Caco-2 (cell line): ENCODE results near the gene DHRS1. TPM values are rescaled to one million over a fixed set of nuclear protein-coding genes. Genes with fewer than 3 reads are reported as not detected.

ENCODE experiments used
- BruUV-seq: library from RNA; stranded (reverse); fragments of 400-500 nt; replicated peaks from 2 replicates; lab custom pipeline; 2021; lab: Mats Ljungman, UMichigan
- CTCF ChIA-PET: fragments of 300-600 bp; sonication (Branson Sonifier 250); formaldehyde crosslinking; loops from one replicate; lab custom pipeline; 2022; ENCODE audit warnings: antibody characterized with exemption; lab: Charles Lee
- POLR2A ChIA-PET: fragments of 300-600 bp; sonication (Branson Sonifier 250); formaldehyde crosslinking; loops from one replicate; lab custom pipeline; 2022; ENCODE audit warnings: antibody characterized with exemption; lab: Charles Lee
- DNase-seq, 2 experiments: peaks; one replicate each; pipeline versions ENCODE4 v3.0.0 to v3.0.0-alpha.2; 2020 to 2022
- H3K27me3 ChIP-seq: replicated peaks from 2 replicates; pipeline ENCODE4 v1.6.0; 2011; ENCODE audit warnings: low read length; ENCODE audit not compliant: control insufficient read depth, insufficient read depth
- H3K36me3 ChIP-seq: 2 replicates; pipeline ENCODE4 v1.5.1; 2011; ENCODE audit warnings: low read length; ENCODE audit not compliant: control insufficient read depth, insufficient read depth
- H3K4me1 ChIP-seq: fragments of 250-450 bp; sonication (Bioruptor Pico); 2 replicates; pipeline ENCODE4 v1.5.1; 2020; ENCODE audit warnings: mild to moderate bottlenecking
- H3K4me3 ChIP-seq: 2 replicates; pipeline ENCODE4 v1.5.1; 2011; ENCODE audit warnings: low read depth, mild to moderate bottlenecking, control low read depth, low read length
- H3K9me3 ChIP-seq: fragments of 250-450 bp; sonication (Bioruptor Pico); 2 replicates; pipeline ENCODE4 v1.5.1; 2020; ENCODE audit warnings: mild to moderate bottlenecking, moderate library complexity
- H3K27ac Mint-ChIP-seq: one replicate; pipeline ENCODE4 v1.8.0; 2022; ENCODE audit warnings: mixed read lengths; ENCODE audit not compliant: unreplicated experiment
- H3K27me3 Mint-ChIP-seq: one replicate; pipeline ENCODE4 v1.8.0; 2022; ENCODE audit warnings: mixed read lengths; ENCODE audit not compliant: insufficient read depth, unreplicated experiment
- H3K36me3 Mint-ChIP-seq: one replicate; pipeline ENCODE4 v1.8.0; 2022; ENCODE audit warnings: mild to moderate bottlenecking, mixed read lengths; ENCODE audit not compliant: insufficient read depth, unreplicated experiment
- H3K4me1 Mint-ChIP-seq: one replicate; pipeline ENCODE4 v1.8.0; 2022; ENCODE audit warnings: low read depth, mixed read lengths; ENCODE audit not compliant: unreplicated experiment
- H3K4me3 Mint-ChIP-seq: one replicate; pipeline ENCODE4 v1.8.0; 2022; ENCODE audit warnings: mild to moderate bottlenecking, moderate library complexity, mixed read lengths; ENCODE audit not compliant: unreplicated experiment
- H3K9me3 Mint-ChIP-seq: one replicate; pipeline ENCODE4 v1.8.0; 2022; ENCODE audit warnings: mixed read lengths; ENCODE audit not compliant: unreplicated experiment
- intact Hi-C: fragments of 100-400 bp; cut with micrococcal nuclease; formaldehyde crosslinking; loops from one replicate; pipeline ENCODE4 v1.10.0; 2022; ENCODE audit not compliant: unreplicated experiment
- total RNA-seq: library from RNA; stranded (reverse); gene quantifications from 2 replicates; pipeline ENCODE4 v1.2.3, GENCODE V29; 2022
- TF ChIP-seq, protein P1 (sequence below), 2 experiments: fragments of 200-600 bp in 1 of 2; IDR thresholded peaks; 1 replicate in 1 of 2; 2 replicates in 1 of 2; pipeline versions ENCODE4 v1.5.1 to v1.8.0; 2011 to 2022; ENCODE audit warnings: antibody characterized with exemption in 1 of 2, control low read depth in 1 of 2, inconsistent platforms in 1 of 2, low read depth in 1 of 2, low read length in 1 of 2, mild to moderate bottlenecking in 1 of 2, moderate library complexity in 1 of 2; ENCODE audit not compliant: insufficient read depth in 1 of 2, severe bottlenecking in 1 of 2, unreplicated experiment in 1 of 2

DHRS1 gene
- total RNA-seq, 1 experiment from 2014 or later, result 18.1 TPM

DNA sequence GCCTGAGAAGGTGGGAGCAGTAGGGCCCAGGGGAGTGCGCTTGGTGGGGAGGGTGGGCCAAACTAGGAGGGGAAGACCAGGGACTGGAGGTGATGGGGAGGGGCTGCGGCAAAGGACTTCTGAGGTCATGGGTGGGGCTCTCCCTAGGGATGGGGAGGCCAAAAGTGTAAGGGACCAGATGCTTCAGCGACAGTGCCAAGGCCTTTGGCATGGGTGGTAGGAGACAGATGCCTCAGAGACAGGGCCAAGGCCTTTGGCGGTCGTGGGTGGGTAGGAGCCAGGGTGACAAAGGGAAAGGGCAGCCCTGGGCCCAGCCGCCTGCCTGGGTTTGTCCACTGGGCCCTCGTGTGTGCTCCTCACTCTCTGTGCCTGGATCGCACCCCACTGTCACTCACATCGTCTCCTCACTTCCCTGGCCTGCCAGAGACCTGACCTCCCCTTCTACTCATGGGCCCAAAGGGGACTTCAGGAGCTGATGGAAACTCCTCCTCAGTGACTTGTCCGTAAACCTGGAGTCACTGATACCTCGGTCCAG, 15.0 kb downstream of the DHRS1 start:
- Histone ChIP-seq H3K36me3 (no peaks in the 10 kb centered on the region), H3K4me1 (no peaks in the 10 kb centered on the region), H3K27me3 (no peaks in the 10 kb centered on the region), H3K9me3 (no peaks in the 10 kb centered on the region), H3K4me3 (no peak overlapping the region)
- Mint-ChIP-seq H3K4me1 (no peaks in the 10 kb centered on the region), H3K4me3 (no peak overlapping the region), H3K27me3 (no peaks in the 10 kb centered on the region), H3K27ac (no peak overlapping the region), H3K9me3 (no peaks in the 10 kb centered on the region), H3K36me3 (no peaks in the 10 kb centered on the region)
- POLR2A ChIA-PET, result no interaction called here
- intact Hi-C loops, result no loop called here
- no peak for DNase-seq
- TF ChIP-seq, protein P1, sequence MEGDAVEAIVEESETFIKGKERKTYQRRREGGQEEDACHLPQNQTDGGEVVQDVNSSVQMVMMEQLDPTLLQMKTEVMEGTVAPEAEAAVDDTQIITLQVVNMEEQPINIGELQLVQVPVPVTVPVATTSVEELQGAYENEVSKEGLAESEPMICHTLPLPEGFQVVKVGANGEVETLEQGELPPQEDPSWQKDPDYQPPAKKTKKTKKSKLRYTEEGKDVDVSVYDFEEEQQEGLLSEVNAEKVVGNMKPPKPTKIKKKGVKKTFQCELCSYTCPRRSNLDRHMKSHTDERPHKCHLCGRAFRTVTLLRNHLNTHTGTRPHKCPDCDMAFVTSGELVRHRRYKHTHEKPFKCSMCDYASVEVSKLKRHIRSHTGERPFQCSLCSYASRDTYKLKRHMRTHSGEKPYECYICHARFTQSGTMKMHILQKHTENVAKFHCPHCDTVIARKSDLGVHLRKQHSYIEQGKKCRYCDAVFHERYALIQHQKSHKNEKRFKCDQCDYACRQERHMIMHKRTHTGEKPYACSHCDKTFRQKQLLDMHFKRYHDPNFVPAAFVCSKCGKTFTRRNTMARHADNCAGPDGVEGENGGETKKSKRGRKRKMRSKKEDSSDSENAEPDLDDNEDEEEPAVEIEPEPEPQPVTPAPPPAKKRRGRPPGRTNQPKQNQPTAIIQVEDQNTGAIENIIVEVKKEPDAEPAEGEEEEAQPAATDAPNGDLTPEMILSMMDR (IDR thresholded peaks at IDR 0.05; ENCODE audit: insufficient read depth in 1 of 2, low read depth in 1 of 2, low read length in 1 of 2, severe bottlenecking in 1 of 2, unreplicated experiment in 1 of 2), result no peak
- BruUV-seq, result no TSS peak
- CTCF ChIA-PET, result no interaction called here

DNA sequence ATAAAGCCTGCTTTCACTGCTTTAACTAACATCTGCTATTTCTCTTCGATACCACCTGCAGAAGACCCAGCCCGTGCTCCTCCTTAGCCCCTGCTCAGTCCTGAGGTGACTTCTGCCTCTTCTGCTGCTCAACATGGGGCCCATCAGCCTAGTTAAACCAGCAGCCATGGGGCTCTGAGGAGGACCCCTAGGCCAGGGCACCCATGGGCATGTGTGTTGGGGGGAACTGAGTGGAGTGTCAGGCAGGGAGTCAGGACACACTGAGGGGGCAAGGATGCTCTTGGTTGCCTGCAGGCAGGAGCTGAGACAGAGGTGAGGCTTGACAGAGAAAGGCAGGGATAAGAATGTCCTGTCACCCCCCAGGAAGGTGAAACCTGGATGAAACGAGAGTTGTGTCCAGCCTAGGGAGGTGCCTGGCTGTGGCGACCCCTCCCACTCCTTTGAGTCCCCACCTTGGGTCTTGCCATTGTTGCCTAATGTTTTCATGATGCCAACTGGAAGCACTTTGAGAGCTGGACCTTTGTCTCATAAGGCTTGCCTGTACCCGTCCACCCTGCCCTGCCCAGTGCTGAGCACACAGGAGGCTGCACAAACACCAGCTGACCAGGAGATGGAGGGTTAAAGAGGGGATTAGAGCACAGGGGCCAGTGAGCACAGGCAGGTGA, 15.7 kb downstream of the DHRS1 start:
- H3K36me3 Mint-ChIP-seq, result no peaks in the 10 kb centered on the region
- no peaks in the 10 kb centered on the region for H3K9me3 Mint-ChIP-seq
- H3K4me1 ChIP-seq, result no peaks in the 10 kb centered on the region
- no peaks in the 10 kb centered on the region for H3K27me3 Mint-ChIP-seq
- TF ChIP-seq, protein P1 (IDR thresholded peaks at IDR 0.05; ENCODE audit: insufficient read depth in 1 of 2, low read depth in 1 of 2, low read length in 1 of 2, severe bottlenecking in 1 of 2, unreplicated experiment in 1 of 2), result no peak
- no peaks in the 10 kb centered on the region for H3K27me3 ChIP-seq
- DNase-seq, result no peak
- H3K4me1 Mint-ChIP-seq, result no peaks in the 10 kb centered on the region
- BruUV-seq, result no TSS peak
- no peak overlapping the region for H3K4me3 Mint-ChIP-seq
- ChIA-PET POLR2A (interaction anchor here (0.6 kb wide), 1 partner anchor 40 kb away, joined by 5 read pairs; no protein-coding TSS in a partner anchor), CTCF (no interaction called here)
- intact Hi-C loops, result no loop called here
- H3K4me3 ChIP-seq, result no peak overlapping the region
- H3K27ac Mint-ChIP-seq, result no peak overlapping the region
- no peaks in the 10 kb centered on the region for H3K9me3 ChIP-seq
- H3K36me3 ChIP-seq, result no peaks in the 10 kb centered on the region

DNA sequence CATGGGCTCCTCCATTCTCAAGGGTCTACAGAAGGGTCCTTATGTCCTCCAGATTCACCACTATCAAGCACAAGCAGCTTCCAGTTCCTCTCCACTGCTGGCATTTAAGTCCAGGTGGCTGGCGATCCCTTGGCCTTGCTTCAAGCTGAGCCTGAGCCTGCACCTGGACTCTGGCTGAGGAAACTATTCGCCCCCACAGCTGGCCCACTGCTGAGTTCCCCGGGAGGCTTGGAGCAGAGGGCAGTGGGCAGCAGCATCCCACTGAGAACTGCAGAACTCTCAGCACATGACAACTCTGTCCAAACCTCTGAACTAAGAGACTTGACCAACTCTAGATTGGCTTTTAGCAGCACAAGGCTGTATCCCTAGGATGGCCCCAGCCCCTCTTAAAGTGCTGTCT, 16.8 kb downstream of the DHRS1 start:
- no peak overlapping the region for H3K27ac Mint-ChIP-seq

More for the DNA sequence above, 16.8 kb downstream of the DHRS1 start:
- Histone ChIP-seq H3K4me3 (no peak overlapping the region), H3K4me1 (no peaks in the 10 kb centered on the region), H3K27me3 (no peaks in the 10 kb centered on the region), H3K9me3 (no peaks in the 10 kb centered on the region), H3K36me3 (no peaks in the 10 kb centered on the region)
- no peaks in the 10 kb centered on the region for H3K27me3 Mint-ChIP-seq
- no peak overlapping the region for H3K4me3 Mint-ChIP-seq
- ChIA-PET POLR2A (no interaction called here), CTCF (no interaction called here)
- no TSS peak for BruUV-seq
- no peaks in the 10 kb centered on the region for H3K36me3 Mint-ChIP-seq
- intact Hi-C loops, result no loop called here
- no peaks in the 10 kb centered on the region for H3K9me3 Mint-ChIP-seq
- TF ChIP-seq, protein P1 (IDR thresholded peaks at IDR 0.05; ENCODE audit: insufficient read depth in 1 of 2, low read depth in 1 of 2, low read length in 1 of 2, severe bottlenecking in 1 of 2, unreplicated experiment in 1 of 2), result no peak
- no peak for DNase-seq
- no peaks in the 10 kb centered on the region for H3K4me1 Mint-ChIP-seq
